SK-N-SH (cell line): Measurements from ENCODE around the gene SLC26A8. TPM values are rescaled to one million over a fixed set of nuclear protein-coding genes. Genes with fewer than 3 reads are reported as not detected.
"Not testable (repeated sequence)": the region's sequence is repeated elsewhere in the genome, so short reads cannot be mapped to it uniquely, and the experiment has no call there.

Experiments
- CTCF ChIA-PET: fragments of 300-600, 350-600 bp; formaldehyde crosslinking; extraction: SDS; loops from one replicate; lab custom pipeline; 2021; lab: Yijun Ruan, JAX
- POLR2A ChIA-PET: fragments of 350-600 bp; sonication (Branson Sonifier 250); formaldehyde crosslinking; extraction: SDS; loops from one replicate; lab custom pipeline; 2020; ENCODE audit warnings: antibody characterized with exemption, inconsistent platforms; lab: Yijun Ruan, JAX
- DNase-seq: peaks from one replicate; pipeline ENCODE4 v3.0.0; 2012
- H2AFZ ChIP-seq: fragments of 200-600 bp; sonication (generic); 2 replicates; pipeline ENCODE4 v1.8.1; 2016; ENCODE audit warnings: antibody characterized with exemption, mild to moderate bottlenecking, low read depth
- H3F3A ChIP-seq: fragments of 200-600 bp; sonication (generic); replicated peaks from 2 replicates; pipeline ENCODE3; 2016; ENCODE audit warnings: antibody characterized with exemption, mild to moderate bottlenecking; ENCODE audit not compliant: insufficient read depth
- H3K27ac ChIP-seq, 2 experiments: fragments of 200-500 bp in 1 of 2; fragments of 200-600 bp in 1 of 2; sonication (Bioruptor generic) in 1 of 2; sonication (generic), shearing (Covaris generic) in 1 of 2; 2 replicates each; pipeline versions ENCODE4 v1.5.1 to v1.6.1; 2014 to 2016; ENCODE audit warnings: low read depth in 2 of 2, inconsistent platforms in 1 of 2, low read length in 1 of 2, mild to moderate bottlenecking in 1 of 2, mixed read lengths in 1 of 2
- H3K27me3 ChIP-seq: fragments of 200-600 bp; sonication (generic), shearing (Covaris generic); 2 replicates; pipeline ENCODE4 v1.6.1; 2016; ENCODE audit warnings: mixed run types; ENCODE audit not compliant: insufficient read depth
- H3K36me3 ChIP-seq, 2 experiments: fragments of 200-500 bp in 1 of 2; fragments of 200-600 bp in 1 of 2; sonication (Bioruptor generic) in 1 of 2; sonication (generic) in 1 of 2; replicated peaks in 1 of 2; 2 replicates each; pipeline versions ENCODE3 to v1.5.1; 2014 to 2016; ENCODE audit warnings: low read length in 1 of 2, mild to moderate bottlenecking in 1 of 2; ENCODE audit not compliant: insufficient read depth in 2 of 2, control insufficient read depth in 1 of 2
- H3K4me1 ChIP-seq, 2 experiments: fragments of 200-500 bp in 1 of 2; fragments of 200-600 bp in 1 of 2; sonication (Bioruptor generic) in 1 of 2; sonication (generic), shearing (Covaris generic) in 1 of 2; 2 replicates each; pipeline versions ENCODE4 v1.5.1 to v1.6.1; 2014 to 2016; ENCODE audit warnings: low read depth in 1 of 2, low read length in 1 of 2, mixed run types in 1 of 2; ENCODE audit not compliant: insufficient read depth in 2 of 2, control insufficient read depth in 1 of 2
- H3K4me2 ChIP-seq: fragments of 200-600 bp; sonication (generic), shearing (Covaris generic); 2 replicates; pipeline ENCODE4 v1.6.1; 2017; ENCODE audit warnings: mixed run types
- H3K4me3 ChIP-seq, 2 experiments: fragments of 200-500 bp in 1 of 2; fragments of 200-600 bp in 1 of 2; sonication (Bioruptor generic) in 1 of 2; sonication (generic), shearing (Covaris generic) in 1 of 2; 2 replicates each; pipeline versions ENCODE4 v1.5.1 to v1.8.1; 2014 to 2016; ENCODE audit warnings: low read depth in 2 of 2, inconsistent platforms in 1 of 2, low read length in 1 of 2, mild to moderate bottlenecking in 1 of 2, mixed read lengths in 1 of 2, moderate library complexity in 1 of 2
- H3K79me2 ChIP-seq: fragments of 200-600 bp; sonication (generic); 2 replicates; pipeline ENCODE4 v1.8.1; 2017; ENCODE audit warnings: mild to moderate bottlenecking; ENCODE audit not compliant: insufficient read depth
- H3K9ac ChIP-seq: fragments of 200-600 bp; sonication (generic); 2 replicates; pipeline ENCODE4 v1.6.1; 2017; ENCODE audit warnings: mixed run types
- H3K9me2 ChIP-seq: fragments of 200-600 bp; sonication (generic); 2 replicates; pipeline ENCODE4 v1.6.1; 2017; ENCODE audit warnings: mixed run types
- H3K9me3 ChIP-seq: fragments of 200-600 bp; sonication (generic); 2 replicates; pipeline ENCODE4 v1.6.1; 2017; ENCODE audit warnings: mixed run types, mild to moderate bottlenecking, moderate library complexity
- H4K20me1 ChIP-seq: fragments of 200-600 bp; sonication (generic); 2 replicates; pipeline ENCODE4 v1.6.1; 2017; ENCODE audit warnings: mild to moderate bottlenecking, mixed run types; ENCODE audit not compliant: insufficient read depth
- CHD2 ChIP-seq: fragments of 150-350 bp; IDR thresholded peaks from 2 replicates; pipeline ENCODE4 v1.6.1; 2018; ENCODE audit warnings: low read length; ENCODE audit not compliant: partially characterized antibody
- ELF1 ChIP-seq: IDR thresholded peaks from 2 replicates; pipeline ENCODE4 v1.4.0; 2012
- EZH2phosphoT487 ChIP-seq: fragments of 200-600 bp; sonication (generic); IDR thresholded peaks from 2 replicates; pipeline ENCODE4 v1.6.1; 2017; ENCODE audit warnings: low read depth, mixed run types, mild to moderate bottlenecking, antibody characterized with exemption, moderate library complexity, borderline replicate concordance
- FOXM1 ChIP-seq: IDR thresholded peaks from 2 replicates; pipeline ENCODE4 v1.4.0; 2012; ENCODE audit warnings: low read depth, mild to moderate bottlenecking
- GATA2 ChIP-seq: sonication (generic); formaldehyde crosslinking; IDR thresholded peaks from 2 replicates; pipeline ENCODE4 v1.5.0; 2020; ENCODE audit warnings: mild to moderate bottlenecking, missing genetic modification reagents
- JUND ChIP-seq: IDR thresholded peaks from 2 replicates; pipeline ENCODE4 v1.4.0; 2012
- RFX5 ChIP-seq: IDR thresholded peaks from 2 replicates; pipeline ENCODE4 v1.6.1; 2012; ENCODE audit warnings: mild to moderate bottlenecking, improper control_type of control experiment, low read length
- USF2 ChIP-seq: fragments of 150-350 bp; IDR thresholded peaks from 2 replicates; pipeline ENCODE4 v1.6.1; 2017; ENCODE audit warnings: antibody characterized with exemption, low read length, low read depth, borderline replicate concordance
- YY1 ChIP-seq: IDR thresholded peaks from 2 replicates; pipeline ENCODE4 v1.4.0; 2012; ENCODE audit warnings: low read depth, mild to moderate bottlenecking
- ZBTB33 ChIP-seq: IDR thresholded peaks from 2 replicates; pipeline ENCODE4 v1.4.0; 2012; ENCODE audit warnings: low read depth, borderline replicate concordance
- WGBS: methylation state at CpG from one replicate; pipeline ENCODE4 v1.1.6; 2017; ENCODE audit warnings: low lambda C conversion rate; 5-methylcytosine and 5-hydroxymethylcytosine counted together
- polyA plus RNA-seq, 3 experiments: library from polyadenylated mRNA; depleted of rRNA; stranded (reverse); fragments of >200 nt; gene quantifications; 2 replicates each; pipeline ENCODE4 v1.2.3, GENCODE V29; 2012

The SLC26A8 gene
- polyA plus RNA-seq, 1 of the 3 experiments (the other 2 are of a cell fraction) = not detected

GRCh38 chr6:35914536-35914935, 109.9 kb downstream of the SLC26A8 start:
- TF ChIP-seq ELF1 (no peak), GATA2 (no peak), USF2 (no peak), ZBTB33 (no peak), FOXM1 (no peak), JUND (no peak), CHD2 (no peak), RFX5 (no peak)
- POLR2A ChIA-PET = no interaction called here

GRCh38 chr6:35911871-35912653, 112.4 kb downstream of the SLC26A8 start:
- H3K79me2 ChIP-seq = peaks cover 98% of the 10 kb centered on the region
- POLR2A ChIA-PET = no interaction called here
- H3K9ac ChIP-seq = no peak overlapping the region
- no peak for DNase-seq
- H3K4me1 ChIP-seq = no peaks in the 10 kb centered on the region
- H3K27me3 ChIP-seq = no peaks in the 10 kb centered on the region
- no peak overlapping the region for H3K4me3 ChIP-seq
- H3F3A ChIP-seq = no peaks in the 10 kb centered on the region
- no peaks in the 10 kb centered on the region for H4K20me1 ChIP-seq
- H3K27ac ChIP-seq = no peak overlapping the region
- no peaks in the 10 kb centered on the region for H3K9me2 ChIP-seq
- TF ChIP-seq FOXM1 (no peak), YY1 (no peak), EZH2phosphoT487 (no peak), CHD2 (no peak)
- no peak overlapping the region for H3K4me2 ChIP-seq
- peaks cover 5% of the 10 kb centered on the region; the same call in 1 of the 2 replicates for H3K9me3 ChIP-seq
- CTCF ChIA-PET = interaction anchor here (1.5 kb wide), 1 partner anchor 9 kb away, joined by 3 read pairs; no protein-coding TSS in a partner anchor
- no peak overlapping the region for H2AFZ ChIP-seq
- peaks cover 2 to 56% of the 10 kb centered on the region in 2 experiments for H3K36me3 ChIP-seq
- 89% methylated on average over 8 of the region's 8 CpGs for WGBS

More at GRCh38 chr6:35914536-35914935, 109.9 kb downstream of the SLC26A8 start:
- Histone ChIP-seq H3F3A (no peaks in the 10 kb centered on the region), H3K27ac (no peak overlapping the region), H3K9ac (no peak overlapping the region), H2AFZ (no peak overlapping the region), H3K36me3 (peaks cover 2 to 40% of the 10 kb centered on the region in 2 experiments), H4K20me1 (peaks cover 7% of the 10 kb centered on the region; the same call in 1 of the 2 replicates), H3K9me3 (no peaks in the 10 kb centered on the region; the same call in 1 of the 2 replicates), H3K4me3 (no peak overlapping the region), H3K4me1 (peaks cover 7 to 9% of the 10 kb centered on the region in 2 experiments; a peak in 3 of 4 replicates), H3K79me2 (peaks cover 98% of the 10 kb centered on the region), H3K27me3 (no peaks in the 10 kb centered on the region), H3K4me2 (no peak overlapping the region), H3K9me2 (no peaks in the 10 kb centered on the region)
- no peak for DNase-seq
- WGBS = 97% methylated on average over 5 of the region's 6 CpGs
- CTCF ChIA-PET = no interaction called here

- DNase-seq, H3K9ac ChIP-seq, CTCF ChIA-PET, H3F3A ChIP-seq, H4K20me1 ChIP-seq, H3K9me2 ChIP-seq, H3K27me3 ChIP-seq, H3K4me3 ChIP-seq, H3K4me1 ChIP-seq, H3K27ac ChIP-seq, H2AFZ ChIP-seq, H3K4me2 ChIP-seq, POLR2A ChIA-PET, H3K9me3 ChIP-seq: not testable (repeated sequence)
- Histone ChIP-seq H3K79me2 (peaks cover 98% of the 10 kb centered on the region), H3K36me3 (peaks cover 2 to 53% of the 10 kb centered on the region in 2 experiments)
- WGBS = 92% methylated on average over 2 of the region's 2 CpGs
Observed at GRCh38 chr6:35909571-35909970, 114.9 kb downstream of the SLC26A8 start.

- H3K4me3 ChIP-seq, H3F3A ChIP-seq, POLR2A ChIA-PET, CTCF ChIA-PET, H3K9me2 ChIP-seq, DNase-seq, H3K27ac ChIP-seq, H3K4me1 ChIP-seq, H3K4me2 ChIP-seq, H3K9me3 ChIP-seq, H2AFZ ChIP-seq, H3K9ac ChIP-seq, H3K27me3 ChIP-seq, H4K20me1 ChIP-seq: not testable (repeated sequence)
- Histone ChIP-seq H3K36me3 (peaks cover 2 to 48% of the 10 kb centered on the region in 2 experiments), H3K79me2 (peaks cover 98% of the 10 kb centered on the region)
- 88% methylated on average over 3 of the region's 5 CpGs for WGBS
Observed at GRCh38 chr6:35908753-35909401, 115.6 kb downstream of the SLC26A8 start.
